HG02623 (cell line): ENCODE results near the gene NOXO1.

ENCODE experiments used
- ATAC-seq: cut with Tn5 transposase; IDR thresholded peaks from one replicate; pipeline ENCODE4 v1.9.1; 2021; ENCODE audit warnings: moderate library complexity; ENCODE audit not compliant: unreplicated experiment

The NOXO1 gene

GRCh38 chr16:1980030-1980769 lies 1.1 kb downstream of the NOXO1 start:
- no peak for ATAC-seq

DNA sequence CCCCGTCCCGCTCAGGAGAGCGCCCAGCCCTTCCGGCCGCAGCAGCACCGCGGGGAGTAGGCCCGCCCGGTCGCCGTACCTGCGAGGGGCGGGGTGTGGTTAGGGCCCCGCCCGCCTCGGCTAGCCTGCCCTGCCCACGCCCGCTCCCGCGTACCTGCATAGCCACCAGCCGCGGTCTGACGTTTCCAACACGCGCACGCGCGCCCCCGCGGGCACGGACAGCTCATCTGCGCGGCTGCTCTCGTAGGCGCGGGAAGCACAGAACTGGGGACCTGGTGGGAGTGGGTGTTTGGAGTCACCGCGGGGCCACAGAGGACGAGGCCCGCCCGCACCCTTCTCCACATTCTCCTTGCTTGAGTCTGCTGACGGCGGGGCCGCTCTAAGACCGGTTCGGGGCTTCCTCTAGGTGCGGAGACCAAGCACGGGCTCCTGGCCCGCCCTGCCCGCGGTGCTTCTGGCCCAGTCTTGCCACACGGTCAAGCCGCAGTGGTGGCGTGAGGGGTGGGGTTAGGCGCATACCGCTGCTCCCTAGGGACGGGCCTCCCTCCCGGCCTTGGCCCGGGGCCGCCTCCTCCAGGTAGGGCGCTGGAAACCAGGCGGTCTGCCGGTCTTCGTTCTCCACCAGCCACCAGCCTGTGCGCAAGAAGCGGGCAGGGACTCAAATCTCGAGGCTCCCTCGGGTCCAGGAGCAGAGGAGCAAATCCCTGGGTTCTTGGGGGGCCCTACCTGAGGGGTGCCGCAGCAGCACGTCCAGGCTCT lies 1.8 kb downstream of the NOXO1 start:
- ATAC-seq: no peak

- no peak for ATAC-seq
These were observed 2.7 kb downstream of the NOXO1 start for GRCh38 chr16:1978476-1979120.

DNA sequence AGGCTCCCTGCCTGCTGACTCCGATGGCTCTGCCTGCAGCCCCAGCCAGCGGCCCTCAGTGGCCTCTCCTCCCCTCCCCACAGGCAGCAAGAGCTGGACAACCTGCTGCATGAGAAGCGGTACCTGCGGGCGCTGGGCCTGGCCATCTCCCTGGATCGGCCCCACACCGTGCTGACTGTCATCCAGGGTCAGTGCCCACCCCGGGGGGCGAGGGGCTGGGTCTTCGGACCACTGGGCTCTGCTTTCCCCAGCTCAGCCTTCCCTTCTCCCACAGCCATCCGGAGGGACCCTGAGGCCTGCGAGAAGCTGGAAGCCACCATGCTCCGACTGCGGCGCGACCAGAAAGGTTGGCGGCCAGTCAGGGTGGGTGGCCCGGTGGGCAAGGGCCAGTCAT lies 3.4 kb downstream of the NOXO1 start:
- no peak for ATAC-seq

GRCh38 chr16:1976951-1977874 lies 4.1 kb downstream of the NOXO1 start:
- ATAC-seq: no peak

- ATAC-seq: no peak
These were observed 5.1 kb downstream of the NOXO1 start for GRCh38 chr16:1976216-1976520.

DNA sequence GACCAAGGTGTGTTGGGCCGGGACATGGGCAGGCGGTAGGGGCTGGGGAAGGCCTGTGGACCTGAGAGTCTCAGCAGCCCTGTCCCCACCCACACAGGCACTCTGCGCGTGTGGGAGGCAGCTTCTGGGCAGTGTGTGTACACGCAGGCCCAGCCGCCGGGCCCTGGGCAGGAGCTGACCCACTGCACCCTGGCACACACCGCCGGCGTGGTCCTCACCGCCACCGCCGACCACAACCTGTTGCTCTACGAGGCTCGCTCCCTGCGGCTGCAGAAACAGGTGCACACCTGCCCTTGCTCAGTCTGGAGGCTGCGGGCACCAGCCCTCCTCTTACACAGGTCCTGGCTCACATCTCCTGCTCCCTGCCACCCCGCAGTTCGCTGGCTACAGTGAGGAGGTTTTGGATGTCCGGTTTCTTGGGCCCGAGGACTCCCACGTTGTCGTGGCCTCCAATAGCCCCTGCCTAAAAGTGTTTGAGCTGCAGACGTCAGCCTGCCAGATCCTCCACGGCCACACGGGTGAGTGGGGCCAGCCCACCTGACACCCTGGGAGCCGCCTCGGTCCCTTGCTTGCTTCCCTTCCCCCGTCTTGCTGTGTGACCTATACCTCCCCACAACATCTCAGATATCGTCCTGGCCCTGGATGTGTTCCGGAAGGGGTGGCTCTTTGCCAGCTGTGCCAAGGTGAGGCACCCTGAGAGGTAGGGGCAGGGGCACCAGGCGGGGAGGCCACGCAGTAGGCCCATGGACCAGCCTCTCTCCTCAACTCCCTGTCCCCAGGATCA lies 5.6 kb downstream of the NOXO1 start:
- ATAC-seq: no peak

DNA sequence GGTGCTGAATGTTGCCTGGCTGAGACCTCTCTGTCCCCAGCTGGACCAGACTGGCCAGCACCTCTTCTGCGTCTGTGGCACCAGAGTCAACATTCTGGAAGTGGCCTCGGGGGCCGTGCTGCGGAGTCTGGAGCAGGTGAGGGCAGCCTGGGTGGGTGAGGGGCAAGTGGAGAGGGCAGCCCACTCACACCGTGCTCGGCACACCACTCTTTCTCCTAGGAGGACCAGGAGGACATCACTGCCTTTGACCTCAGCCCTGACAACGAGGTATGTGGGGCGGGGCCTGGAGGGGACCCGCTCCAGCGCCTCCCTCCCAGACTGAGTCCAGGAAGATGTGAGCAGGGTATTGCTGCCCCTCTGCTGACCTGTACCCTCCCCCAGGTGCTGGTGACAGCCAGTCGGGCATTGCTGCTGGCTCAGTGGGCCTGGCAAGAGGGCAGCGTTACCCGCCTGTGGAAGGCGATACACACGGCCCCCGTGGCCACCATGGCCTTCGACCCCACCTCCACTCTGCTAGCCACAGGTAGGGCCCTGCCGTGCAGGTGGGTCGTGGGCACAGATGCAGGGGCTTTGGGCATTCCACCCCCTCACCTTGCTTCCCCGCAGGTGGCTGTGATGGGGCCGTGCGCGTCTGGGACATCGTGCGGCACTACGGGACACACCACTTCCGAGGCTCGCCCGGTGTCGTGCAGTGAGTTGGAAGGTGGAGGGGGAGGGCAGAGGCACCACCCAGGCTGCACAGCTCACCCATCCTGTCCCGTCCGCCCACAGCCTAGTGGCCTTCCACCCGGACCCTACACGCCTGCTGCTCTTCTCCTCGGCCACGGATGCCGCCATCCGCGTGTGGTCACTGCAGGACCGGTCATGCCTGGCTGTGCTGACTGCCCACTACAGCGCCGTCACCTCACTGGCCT lies 6.9 kb downstream of the NOXO1 start:
- no peak for ATAC-seq

GRCh38 chr16:1973461-1974156 lies 7.7 kb downstream of the NOXO1 start:
- no peak for ATAC-seq

GRCh38 chr16:1972490-1972877 lies 8.8 kb downstream of the NOXO1 start:
- ATAC-seq: no peak

GRCh38 chr16:1971796-1972489 lies 9.3 kb downstream of the NOXO1 start, which contains the start of gene TBL3:
TSS of gene TBL3 (plus strand) at chr16:1972053. CDS start at chr16:1972165, 112 bp downstream.
- peak; percentile 80 for ATAC-seq

DNA sequence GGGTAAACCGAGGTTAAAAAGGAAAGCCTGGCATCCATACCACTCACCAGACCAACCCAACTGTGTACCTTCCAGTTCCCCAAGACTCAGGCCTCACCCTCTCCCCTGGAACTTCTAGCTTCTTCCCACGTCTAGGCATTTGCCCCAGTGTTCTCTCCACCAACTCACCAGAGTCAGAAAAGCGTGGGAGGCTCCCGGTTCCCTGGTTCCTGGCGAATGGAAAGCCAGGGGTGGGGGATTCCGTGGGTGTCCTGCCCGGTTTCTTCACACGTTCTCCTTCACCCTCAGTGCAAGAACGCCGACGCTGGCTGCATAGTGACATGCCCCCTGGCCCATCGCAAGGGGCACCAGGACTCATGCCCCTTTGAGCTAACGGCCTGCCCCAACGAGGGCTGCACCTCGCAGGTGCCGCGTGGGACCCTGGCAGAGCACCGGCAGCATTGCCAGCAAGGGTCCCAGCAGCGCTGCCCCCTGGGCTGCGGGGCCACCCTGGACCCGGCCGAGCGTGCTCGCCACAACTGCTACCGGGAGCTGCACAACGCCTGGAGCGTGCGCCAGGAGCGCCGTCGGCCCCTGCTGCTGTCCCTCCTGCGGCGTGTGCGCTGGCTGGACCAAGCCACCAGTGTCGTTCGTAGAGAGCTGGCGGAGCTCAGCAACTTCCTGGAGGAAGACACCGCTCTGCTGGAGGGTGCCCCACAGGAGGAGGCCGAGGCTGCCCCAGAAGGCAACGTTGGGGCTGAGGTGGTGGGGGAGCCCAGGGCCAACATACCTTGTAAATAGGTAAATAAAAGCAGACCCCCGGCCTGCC lies 12.9 kb downstream of the NOXO1 start:
- ATAC-seq: no peak

- ATAC-seq: no peak
These were observed 14.8 kb downstream of the NOXO1 start, which contains the start of gene RNF151 for GRCh38 chr16:1966460-1966859. TSS of gene RNF151 (plus strand) at chr16:1966856. CDS start at chr16:1966882, 26 bp downstream.

GRCh38 chr16:1965396-1966001 lies 15.8 kb downstream of the NOXO1 start:
- no peak for ATAC-seq

DNA sequence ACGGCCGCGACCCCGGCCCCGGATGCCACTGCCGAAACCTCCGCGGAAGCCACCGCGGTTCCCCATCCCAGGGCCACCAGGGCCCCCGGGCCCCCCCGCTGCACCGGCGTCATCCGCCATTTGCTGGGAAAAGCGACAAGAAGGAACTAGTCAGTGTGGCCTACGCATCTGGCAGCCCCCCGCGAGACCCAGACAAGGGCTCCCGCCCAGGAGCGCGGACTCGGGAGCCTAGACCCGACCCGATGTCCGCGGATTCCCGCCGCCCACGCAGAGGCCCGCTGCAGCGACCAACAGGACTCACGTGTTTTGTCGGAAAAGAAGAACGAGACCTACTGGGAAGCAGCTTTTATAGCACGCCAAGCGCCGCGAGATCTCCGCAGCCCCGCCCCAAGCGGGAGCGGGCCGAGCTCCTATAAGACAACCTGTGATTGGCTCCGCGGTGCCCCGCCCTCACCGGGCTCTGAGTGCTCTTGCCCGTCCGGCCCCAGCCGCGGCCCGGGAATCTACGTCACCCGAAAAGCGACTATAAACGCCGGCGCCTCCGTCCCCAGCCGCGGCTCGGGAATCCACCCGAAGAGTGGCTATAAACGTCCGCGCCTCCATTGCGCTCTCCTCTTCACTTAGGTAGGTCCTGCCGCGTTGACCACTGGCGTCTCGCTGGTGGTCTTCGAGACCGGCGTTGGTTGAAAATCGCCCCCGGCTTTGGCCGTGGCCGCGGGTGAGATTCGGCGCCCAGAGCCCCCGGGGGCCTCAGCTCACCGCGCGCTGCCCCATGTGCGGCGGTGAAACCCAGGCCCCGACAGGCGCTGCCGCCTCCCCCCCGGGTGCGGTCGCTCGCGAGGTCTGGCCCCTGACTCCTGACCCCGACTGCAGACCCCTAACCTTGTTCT lies 16.5 kb downstream of the NOXO1 start, which contains the start of gene RPS2:
Gene RPS2 (minus strand): TSS at position 321 of the 890 bp plus-strand sequence. CDS start 201 bp downstream, at position 120.
- peak; percentile 76 for ATAC-seq
